GM21526 (cell line): Measurements from ENCODE around the gene MICB.
"Not testable (repeated sequence)": the region's sequence is repeated elsewhere in the genome, so short reads cannot be mapped to it uniquely, and the experiment has no call there.

Experiments used
- ATAC-seq: cut with Tn5 transposase; IDR thresholded peaks from one replicate; pipeline ENCODE4 v1.9.1; 2021; ENCODE audit warnings: moderate library complexity; ENCODE audit not compliant: unreplicated experiment, low FRiP score

Gene MICB

GRCh38 chr6:31498748-31499147 lies 803 bp downstream of the MICB start:
- ATAC-seq: no peak

- ATAC-seq: not testable (repeated sequence)
Observed at GRCh38 chr6:31499648-31500047, 1.7 kb downstream of the MICB start.

DNA sequence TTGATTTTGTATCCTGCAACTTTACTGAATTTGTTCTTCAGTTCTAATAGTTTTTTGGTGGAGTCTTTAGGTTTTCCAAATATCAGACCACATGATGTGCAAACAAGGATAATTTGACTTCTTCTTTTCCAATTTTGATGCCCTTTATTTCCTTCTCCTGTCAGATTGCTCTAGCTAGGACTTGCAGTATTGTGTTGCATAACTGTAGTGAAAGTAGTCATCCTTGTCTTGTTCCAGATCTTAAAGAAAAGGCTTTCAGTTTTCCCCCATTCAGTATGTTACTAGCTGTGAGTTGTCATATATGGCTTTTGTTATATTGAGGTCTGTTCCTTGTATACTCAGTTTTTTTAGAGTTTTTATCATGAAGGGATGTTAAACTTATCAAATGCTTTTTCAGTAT lies 4.6 kb downstream of the MICB start:
- ATAC-seq: no peak

DNA sequence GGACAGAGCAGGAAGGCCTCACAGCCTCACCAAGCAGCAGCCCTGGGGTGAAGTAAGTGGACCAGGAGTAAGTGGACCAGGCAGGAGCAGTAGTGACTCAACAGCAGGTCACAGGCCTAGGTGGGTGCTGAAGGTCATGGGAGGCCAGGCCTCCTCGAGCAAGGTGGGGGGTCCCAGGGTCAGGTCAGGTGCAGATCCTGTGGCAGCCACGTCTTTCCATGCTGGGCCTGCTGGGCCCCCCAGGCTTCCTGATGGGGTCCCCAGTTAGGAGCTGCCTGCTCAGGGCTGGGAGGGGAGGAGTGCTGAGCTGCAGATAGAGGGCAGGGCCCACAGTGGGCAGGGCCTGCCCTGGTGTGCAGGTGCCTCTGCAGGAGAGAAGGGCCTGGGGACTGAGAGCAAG lies 11.1 kb downstream of the MICB start:
- not testable (repeated sequence) for ATAC-seq

DNA sequence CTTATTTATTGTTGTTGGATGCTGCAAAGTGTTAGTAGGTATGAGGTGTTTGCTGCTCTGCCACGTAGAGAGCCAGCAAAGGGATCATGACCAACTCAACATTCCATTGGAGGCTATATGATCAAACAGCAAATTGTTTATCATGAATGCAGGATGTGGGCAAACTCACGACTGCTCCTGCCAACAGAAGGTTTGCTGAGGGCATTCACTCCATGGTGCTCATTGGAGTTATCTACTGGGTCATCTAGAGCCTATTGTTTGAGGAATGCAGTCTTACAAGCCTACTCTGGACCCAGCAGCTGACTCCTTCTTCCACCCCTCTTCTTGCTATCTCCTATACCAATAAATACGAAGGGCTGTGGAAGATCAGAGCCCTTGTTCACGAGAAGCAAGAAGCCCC lies 12.1 kb downstream of the MICB start:
- ATAC-seq: no peak

DNA sequence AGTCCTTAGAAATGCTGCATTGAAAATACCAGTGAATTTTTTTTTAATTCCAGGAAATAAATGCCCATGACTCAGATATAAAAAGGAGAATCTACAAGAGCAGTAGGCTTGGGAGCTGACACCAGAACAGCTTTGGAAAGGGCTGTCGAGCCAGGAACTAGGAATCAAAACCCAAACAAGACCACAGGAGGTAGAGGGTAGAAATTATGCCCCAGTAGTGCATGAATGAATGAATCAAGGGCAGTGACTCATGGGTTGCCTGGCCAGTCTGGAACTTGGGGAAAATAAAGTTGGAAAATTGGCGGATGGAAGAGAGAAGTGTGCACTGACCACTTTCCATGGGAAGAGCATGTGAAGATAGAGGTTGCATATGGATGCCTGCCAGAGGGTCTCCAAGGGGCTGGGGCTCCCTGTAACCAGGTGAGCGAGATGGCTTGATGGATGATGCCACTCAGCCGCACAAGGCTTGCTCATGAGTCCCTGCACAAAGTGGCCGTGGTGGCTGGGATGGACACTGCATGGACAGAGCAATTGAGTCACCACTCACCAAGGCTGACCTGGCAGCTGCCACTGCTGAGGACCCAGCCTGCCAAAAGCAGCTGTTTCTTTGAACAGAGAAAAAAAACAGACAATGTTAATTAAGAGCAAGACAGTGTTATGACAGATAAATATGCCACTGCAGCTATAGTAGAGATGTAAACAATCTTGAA lies 15.7 kb downstream of the MICB start:
- ATAC-seq: no peak

DNA sequence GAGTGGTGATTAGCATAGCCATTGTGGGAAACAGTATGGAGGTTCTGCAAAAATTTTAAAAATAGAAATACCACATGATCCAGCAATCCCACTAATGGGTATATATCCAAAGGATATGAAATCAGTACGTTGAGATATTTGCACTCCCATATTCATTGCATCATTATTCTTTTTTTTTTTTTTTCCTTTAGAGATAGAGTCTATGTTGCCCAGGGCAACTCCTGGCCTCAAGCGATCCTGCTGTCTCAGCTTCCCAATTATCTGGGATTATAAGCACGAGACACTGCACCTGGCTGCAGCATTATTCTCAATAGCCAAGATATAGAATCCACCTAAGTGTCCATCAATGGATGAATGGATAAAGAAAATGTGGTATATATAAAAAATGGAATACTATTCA lies 23.9 kb downstream of the MICB start:
- ATAC-seq: no peak

- no peak for ATAC-seq
Observed at GRCh38 chr6:31525553-31525931, 27.6 kb downstream of the MICB start.

DNA sequence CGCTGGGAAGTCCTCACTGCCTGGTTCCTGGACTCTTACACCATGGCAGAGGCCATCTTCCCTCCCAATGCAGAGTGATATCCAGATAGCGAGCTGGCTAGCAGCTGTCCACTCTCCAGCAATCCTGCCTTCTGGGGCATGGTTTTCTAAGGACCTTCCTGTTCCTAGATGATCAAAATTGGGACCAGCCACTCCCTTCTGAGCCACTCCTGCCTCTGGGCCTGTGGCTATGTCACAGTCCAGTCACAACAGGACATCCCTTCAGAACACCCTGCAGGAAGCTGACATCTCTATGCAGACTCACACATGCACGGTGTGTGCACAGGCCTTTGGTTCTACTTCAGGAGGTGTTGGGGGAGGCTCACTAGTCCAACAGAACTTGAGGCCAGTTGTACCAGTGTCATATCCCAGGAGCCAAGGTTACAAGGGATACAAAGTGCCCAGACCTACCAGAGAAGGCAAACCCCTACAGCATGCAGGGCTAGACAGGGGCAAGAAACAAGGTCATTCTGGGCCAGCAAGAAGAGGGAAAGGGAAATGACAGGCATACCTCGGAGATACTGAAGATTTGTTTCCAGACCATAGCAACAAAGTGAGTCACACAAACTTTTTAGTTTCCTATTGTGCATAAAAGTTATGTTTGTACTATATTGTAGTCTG lies 28.1 kb downstream of the MICB start:
- no peak for ATAC-seq

DNA sequence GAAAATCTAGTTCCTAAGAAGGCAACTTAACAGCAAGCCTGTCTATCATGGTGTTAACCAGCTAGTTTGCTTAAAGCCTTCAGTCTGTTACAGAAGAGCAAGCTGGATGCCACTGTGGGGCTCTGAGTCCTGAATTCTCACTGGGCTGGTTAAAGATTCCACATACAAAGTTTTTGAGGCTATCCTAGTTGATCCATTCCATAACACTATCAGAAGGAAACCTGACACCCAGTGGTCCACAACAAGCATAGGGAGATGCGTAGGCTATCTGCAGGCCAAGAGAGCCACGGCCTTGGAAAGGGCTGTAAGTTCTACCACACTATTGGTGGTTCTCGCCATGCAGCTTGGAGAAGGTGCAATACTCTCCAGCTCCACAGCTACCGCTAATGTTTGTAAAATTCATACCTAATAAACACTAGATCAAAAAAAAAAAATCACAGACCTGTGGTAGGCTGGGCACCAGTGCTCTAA lies 30.4 kb downstream of the MICB start:
- ATAC-seq: no peak

DNA sequence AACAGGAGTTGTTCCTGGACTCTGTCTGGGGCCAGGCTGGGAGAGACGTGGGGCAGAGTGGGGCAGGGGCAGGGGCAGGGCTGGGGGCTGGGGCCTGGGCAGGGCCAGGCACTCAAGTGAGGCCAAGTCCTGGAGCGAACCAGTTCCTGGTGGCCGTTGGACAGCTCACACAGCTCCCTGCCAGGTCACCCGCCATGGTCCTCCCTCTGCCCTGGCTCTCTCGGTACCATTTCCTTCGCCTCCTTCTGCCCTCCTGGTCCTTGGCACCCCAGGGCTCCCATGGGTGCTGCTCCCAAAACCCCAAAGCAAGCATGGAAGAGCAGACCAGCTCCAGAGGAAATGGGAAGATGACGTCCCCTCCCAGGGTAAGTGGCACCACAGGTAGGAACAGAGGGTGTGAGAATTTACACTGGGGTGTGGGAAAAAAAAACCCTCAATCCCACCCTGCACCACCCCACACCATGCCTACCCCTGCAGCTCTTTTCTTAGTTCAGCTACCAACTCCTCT lies 30.9 kb downstream of the MICB start, which contains the start of gene MCCD1:
Gene MCCD1, plus strand, starts transcription at position 142 of the 508 bp plus-strand sequence. Its CDS starts 53 bp downstream, at position 195.
- no peak for ATAC-seq

GRCh38 chr6:31529329-31530150 lies 31.6 kb downstream of the MICB start:
- no peak for ATAC-seq

DNA sequence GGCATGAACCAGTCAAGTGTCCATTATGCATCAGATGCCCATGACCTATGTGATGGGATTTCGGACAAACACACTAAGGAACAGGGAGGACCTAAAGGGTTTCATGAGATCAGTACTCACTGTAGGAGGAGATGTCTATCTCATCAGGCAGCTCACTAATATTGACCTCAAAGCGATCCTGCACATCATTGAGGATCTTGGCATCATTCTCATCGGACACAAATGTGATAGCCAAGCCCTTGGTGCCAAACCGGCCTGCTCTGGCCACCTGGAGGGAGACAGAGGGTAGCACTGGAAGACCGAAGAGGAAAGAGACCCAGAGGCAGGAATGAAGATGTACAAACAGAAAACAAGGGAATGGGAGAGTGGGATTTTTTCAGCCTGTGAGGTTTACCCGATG lies 32.7 kb downstream of the MICB start:
- no peak for ATAC-seq

DNA sequence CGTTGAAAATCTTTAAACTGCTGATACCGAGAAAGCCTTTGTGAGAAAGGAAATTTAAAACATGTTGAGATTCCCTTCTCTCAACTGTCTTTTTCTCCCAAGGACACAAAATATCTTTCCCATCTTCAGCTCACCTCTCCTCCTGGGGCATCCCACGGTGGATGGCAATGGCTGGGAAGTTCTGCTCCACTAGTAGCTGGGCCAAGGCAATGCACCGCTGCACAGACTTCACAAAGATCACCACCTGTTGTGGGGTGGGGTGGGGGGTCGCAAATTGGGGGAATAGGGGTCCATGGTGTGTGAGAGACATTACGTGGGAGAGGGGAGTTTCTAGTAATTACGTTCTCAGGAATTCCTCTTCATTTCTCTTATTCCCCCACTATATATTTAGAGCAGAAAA lies 33.2 kb downstream of the MICB start:
- no peak for ATAC-seq

GRCh38 chr6:31531771-31532643 lies 34.1 kb downstream of the MICB start:
- ATAC-seq: no peak

DNA sequence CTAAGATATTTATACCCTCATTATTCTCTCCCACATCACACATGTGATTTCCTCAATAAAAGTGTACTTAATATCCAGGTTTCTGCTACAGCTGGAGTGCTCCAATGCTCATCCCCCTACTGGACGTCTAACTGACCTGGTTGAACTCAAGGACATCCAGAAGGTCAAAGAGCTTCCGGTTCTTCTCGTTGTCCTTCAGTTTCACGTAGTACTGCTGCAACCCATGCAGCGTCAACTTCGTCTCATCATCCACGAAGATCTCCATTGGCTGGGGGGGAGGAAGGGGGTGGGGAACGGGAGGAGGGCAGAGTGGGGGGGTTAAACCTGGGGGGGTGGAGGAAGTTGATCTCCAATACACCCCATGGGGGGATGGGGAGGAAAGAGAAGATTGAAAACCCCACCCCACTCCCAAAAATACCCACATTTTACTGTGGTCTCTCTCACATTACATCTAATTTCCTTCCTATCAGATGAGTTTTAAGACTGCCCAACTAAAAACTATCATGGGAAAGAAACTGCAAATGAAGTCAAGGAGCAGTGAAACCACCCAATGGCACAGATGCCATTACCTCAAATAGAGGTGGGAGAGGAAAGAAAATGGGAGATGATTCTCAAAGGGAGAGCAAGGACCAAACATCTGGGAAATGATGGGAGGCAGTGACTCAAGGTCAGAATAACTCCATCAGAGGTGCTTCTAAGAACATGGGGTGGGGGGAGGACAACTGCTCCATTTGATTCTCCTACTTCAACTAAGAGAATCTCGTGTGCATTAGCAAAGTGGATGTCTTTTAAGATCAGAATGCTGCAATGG lies 34.9 kb downstream of the MICB start:
- no peak for ATAC-seq

- ATAC-seq: no peak
Observed at GRCh38 chr6:31533455-31533841, 35.5 kb downstream of the MICB start.

DNA sequence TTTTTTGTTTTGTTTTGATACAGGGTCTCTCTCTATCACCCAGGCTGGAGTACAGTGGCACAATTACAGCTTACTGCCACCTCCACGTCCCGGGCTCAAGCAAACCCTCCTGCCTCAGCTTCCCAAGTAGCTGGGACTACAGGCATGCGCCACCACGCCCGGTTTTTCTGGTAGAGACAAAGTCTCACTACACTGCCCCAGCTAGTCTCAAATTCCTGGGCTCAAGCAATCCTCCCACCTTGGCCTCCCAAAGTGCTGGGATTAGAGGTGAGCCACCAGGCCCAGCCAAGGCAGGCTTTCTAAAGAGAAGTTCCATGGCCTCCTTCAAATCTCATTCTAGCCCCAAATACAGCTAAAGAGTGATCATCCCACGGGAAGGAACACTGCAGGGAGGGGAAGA lies 36.1 kb downstream of the MICB start:
- ATAC-seq: no peak

GRCh38 chr6:31534521-31535040 lies 36.6 kb downstream of the MICB start:
- no peak for ATAC-seq
